Muscle of back (tissue), 11 donors: Measurements from ENCODE around the gene MTFR2. TPM values are rescaled to one million over a fixed set of nuclear protein-coding genes. Genes with fewer than 3 reads are reported as not detected.

Experiments used
- DNase-seq, 3 donors: peaks; one replicate each; pipeline versions ENCODE4 v3.0.0 to v3.0.0-alpha.2; 2013
- polyA plus RNA-seq, 10 donors: library from polyadenylated mRNA; unstranded; fragments of 120-200 nt; gene quantifications; one replicate each; pipeline ENCODE4 v1.2.1, GENCODE V29; 2013; ENCODE audit not compliant: insufficient read length in 10 of 10

The MTFR2 gene
- polyA plus RNA-seq, 10 donors, result 0.82 to 2.3 (median 1.4) TPM

DNA sequence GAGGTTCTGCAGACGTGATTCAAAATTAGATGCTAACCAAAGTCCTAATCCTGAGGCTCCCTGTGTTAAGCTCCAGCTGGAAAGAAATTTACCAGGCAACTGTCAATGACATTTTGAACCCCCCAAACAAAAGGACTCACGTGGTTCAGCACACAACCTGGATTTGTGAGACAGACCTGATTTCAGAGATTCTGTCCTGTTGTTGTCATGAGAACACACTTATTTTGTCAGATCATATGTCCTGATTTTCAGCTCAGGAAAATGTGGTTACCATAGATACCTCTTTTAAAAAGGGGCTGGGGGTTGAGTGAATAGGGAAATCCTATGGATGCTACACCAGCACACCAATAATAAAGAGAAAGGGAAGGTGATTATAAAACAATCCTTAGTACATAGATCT, 61.6 kb downstream of the MTFR2 start:
- DNase-seq, result no peak

DNA sequence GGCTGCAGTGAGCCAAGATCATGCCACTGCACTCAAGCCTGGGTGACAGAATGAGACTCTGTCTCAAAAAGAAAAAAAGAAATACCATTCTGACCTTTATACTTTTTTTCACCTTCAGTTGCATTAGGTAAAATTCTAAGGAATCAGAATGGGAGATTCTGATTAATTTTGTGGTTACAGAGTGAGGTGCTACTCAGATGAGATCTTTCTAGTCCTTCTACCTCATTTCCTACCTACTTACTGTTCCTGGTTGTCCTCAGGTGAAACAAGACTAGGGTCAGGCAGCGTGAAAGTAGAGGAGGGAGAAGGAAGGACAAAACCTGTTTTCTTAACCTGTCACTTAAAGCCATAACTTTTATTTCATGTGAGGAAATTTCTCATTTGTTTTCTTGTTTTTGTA, 63.7 kb downstream of the MTFR2 start:
- DNase-seq, result no peak

DNA sequence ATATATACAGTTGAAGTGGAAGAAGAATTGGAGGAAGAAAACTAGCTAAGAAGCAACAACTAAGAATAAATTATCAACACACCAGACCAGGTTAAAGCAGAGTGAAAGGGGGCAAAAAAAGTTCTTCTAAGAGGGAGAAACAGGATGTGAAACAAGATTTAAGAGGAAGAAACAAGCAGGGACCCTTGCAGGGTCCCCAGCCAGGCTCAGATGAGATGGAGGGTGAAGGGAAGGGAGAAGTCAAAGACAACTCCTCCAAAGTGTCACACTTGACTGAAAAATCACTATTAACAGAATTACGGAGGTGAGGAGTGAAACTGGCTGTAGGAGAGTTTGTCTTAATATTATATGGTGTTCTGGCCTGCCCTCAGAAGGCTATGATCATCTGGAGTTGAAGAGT, 65.4 kb downstream of the MTFR2 start:
- no peak for DNase-seq

DNA sequence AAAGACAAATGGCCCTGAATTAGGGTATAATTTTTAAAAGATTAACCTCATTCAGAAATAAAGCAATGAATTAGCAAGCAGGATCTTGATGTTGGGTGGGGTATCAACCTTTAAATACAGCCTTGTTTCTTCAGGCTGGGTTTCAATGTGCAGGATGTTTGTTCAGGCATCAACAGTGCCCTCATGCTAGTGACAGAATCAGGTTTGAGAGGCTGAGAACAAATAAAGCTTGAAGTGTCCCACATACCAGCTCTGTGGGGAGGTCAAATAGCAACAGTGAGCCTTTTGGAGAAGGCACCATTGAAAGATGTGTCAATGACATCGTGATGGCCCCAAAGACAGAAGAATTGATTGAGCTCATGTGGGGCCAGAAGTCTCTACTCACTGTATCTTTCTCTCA, 68.2 kb downstream of the MTFR2 start:
- DNase-seq, result no peak

DNA sequence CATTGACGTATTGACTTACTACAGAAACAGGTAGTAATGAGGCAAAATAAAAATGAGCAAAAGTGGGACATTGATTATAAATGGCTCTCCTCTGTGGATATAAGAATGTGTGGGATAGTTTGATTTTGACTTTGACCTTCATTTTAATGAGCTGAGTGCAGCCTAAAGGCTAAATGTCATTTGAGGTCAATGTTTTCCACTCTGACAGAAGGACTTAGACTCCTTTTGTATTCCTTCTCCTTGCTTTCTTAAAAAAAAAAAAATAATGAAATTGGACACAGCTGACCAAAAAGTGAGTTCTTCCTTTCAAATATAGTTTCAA, 68.6 kb downstream of the MTFR2 start:
- DNase-seq, result no peak

Other genes with a start within 250 kb of the MTFR2 start
- gene BCLAF1, start 39.5 kb upstream of the MTFR2 start, polyA plus RNA-seq, result 100 to 1,000 TPM; 103 to 159 (median 124) TPM